Epithelial cell of proximal tubule (primary cell): ENCODE results near the gene TNFRSF11A. TPM values are rescaled to one million over a fixed set of nuclear protein-coding genes. Genes with fewer than 3 reads are reported as not detected.

ENCODE experiments used
- DNase-seq: peaks from one replicate; pipeline ENCODE4 v3.0.0-alpha.2; 2011; ENCODE audit warnings: low read depth
- H3K4me3 ChIP-seq: 2 replicates; pipeline ENCODE4 v1.5.1; 2011; ENCODE audit warnings: low read depth, mild to moderate bottlenecking, low read length
- total RNA-seq: library from RNA; depleted of rRNA; stranded (reverse); fragments of >200 nt; gene quantifications from 2 replicates; pipeline ENCODE4 v1.2.3, GENCODE V29; 2015
- TF ChIP-seq, protein P1 (sequence below): conservative IDR thresholded peaks from 2 replicates; pipeline ENCODE4 v1.5.1; 2012; ENCODE audit warnings: low read depth, mild to moderate bottlenecking, low read length

The TNFRSF11A gene
- total RNA-seq, 1 donor from 2014 or later: 4.2 TPM

DNA sequence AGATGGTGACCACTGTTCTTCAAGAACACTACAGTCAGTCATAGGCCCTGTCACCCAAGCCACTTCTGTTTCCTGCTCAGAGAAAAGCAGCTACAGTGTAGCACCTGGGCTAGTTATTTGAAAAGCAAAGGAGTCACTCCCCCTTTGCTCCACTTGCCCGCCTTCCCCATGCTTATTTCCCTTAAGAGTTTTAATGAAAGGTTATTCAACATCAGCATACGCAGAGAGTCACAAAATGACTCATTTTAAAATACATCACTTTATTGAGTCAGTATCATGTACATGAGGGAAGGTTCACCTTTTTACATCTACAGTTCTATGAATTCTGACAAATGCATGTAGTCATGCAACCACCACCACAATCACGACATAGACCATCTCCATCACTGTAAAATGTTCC is 71.3 kb downstream of the TNFRSF11A start:
- H3K4me3 ChIP-seq: no peak overlapping the region
- TF ChIP-seq, protein P1, sequence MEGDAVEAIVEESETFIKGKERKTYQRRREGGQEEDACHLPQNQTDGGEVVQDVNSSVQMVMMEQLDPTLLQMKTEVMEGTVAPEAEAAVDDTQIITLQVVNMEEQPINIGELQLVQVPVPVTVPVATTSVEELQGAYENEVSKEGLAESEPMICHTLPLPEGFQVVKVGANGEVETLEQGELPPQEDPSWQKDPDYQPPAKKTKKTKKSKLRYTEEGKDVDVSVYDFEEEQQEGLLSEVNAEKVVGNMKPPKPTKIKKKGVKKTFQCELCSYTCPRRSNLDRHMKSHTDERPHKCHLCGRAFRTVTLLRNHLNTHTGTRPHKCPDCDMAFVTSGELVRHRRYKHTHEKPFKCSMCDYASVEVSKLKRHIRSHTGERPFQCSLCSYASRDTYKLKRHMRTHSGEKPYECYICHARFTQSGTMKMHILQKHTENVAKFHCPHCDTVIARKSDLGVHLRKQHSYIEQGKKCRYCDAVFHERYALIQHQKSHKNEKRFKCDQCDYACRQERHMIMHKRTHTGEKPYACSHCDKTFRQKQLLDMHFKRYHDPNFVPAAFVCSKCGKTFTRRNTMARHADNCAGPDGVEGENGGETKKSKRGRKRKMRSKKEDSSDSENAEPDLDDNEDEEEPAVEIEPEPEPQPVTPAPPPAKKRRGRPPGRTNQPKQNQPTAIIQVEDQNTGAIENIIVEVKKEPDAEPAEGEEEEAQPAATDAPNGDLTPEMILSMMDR: no peak
- DNase-seq: no peak

GRCh38 chr18:62396967-62397366 is 71.9 kb downstream of the TNFRSF11A start:
- DNase-seq: no peak
- TF ChIP-seq, protein P1: no peak
- H3K4me3 ChIP-seq: no peak overlapping the region

GRCh38 chr18:62398291-62398690 is 73.2 kb downstream of the TNFRSF11A start:
- TF ChIP-seq, protein P1: no peak
- no peak for DNase-seq
- H3K4me3 ChIP-seq: no peak overlapping the region

DNA sequence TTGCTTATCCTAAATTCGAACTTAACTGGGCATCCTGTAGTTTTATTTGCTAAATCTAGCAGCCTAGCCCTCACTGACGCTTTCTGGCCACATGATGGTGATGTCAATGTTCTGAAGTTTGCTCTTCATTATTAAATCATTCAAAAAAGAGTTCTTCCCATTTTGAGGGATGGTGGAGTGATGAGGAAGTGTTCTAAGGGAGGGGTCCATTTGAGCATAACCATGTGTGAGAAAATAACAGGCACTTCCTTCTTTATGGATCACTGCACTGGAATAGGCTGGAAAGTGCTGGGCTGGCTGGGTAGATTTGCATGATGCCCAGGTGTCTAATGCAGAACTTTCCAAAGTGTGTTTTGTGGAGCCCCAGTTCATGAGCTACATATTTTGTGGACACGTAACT is 74.2 kb downstream of the TNFRSF11A start:
- H3K4me3 ChIP-seq: no peak overlapping the region
- TF ChIP-seq, protein P1: no peak
- no peak for DNase-seq

- no peak for DNase-seq
- TF ChIP-seq, protein P1: peak; percentile 55
- no peak overlapping the region for H3K4me3 ChIP-seq
Measured at GRCh38 chr18:62399781-62400308, 74.7 kb downstream of the TNFRSF11A start.

DNA sequence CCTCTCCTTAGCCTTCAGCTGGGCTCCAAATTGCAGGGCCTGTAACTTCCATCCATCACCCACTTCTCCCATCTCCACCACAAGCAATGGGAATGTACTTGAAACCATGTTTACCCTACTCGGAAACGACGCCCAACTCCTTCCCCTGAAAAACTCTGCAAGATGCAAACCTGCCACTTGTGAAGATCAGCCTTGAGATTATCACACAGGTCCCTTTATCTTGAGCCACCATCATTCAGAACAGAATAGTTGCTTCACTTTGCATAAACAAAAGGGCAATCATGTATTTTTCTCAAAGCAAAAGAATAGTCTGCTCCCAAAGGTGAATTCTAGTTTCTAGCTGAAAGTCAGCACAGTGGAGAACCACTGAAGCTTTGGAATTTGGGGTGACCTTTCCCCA is 75.8 kb downstream of the TNFRSF11A start:
- no peak overlapping the region for H3K4me3 ChIP-seq
- DNase-seq: no peak
- TF ChIP-seq, protein P1: no peak

GRCh38 chr18:62402342-62402948 is 77.3 kb downstream of the TNFRSF11A start:
- DNase-seq: no peak
- TF ChIP-seq, protein P1: no peak
- H3K4me3 ChIP-seq: no peak overlapping the region
